Esophagus squamous epithelium (tissue), 5 donors: ENCODE results near the gene SEMA5B. TPM values are rescaled to one million over a fixed set of nuclear protein-coding genes. Genes with fewer than 3 reads are reported as not detected.

Experiments used
- DNase-seq: peaks from one replicate; lab custom pipeline; 2025; lab: John Stamatoyannopoulos, UW
- H3K27ac ChIP-seq, 4 donors: fragments of 200-600 bp; sonication (generic); one replicate each; pipeline ENCODE4 v1.5.1; 2016 to 2019; ENCODE audit warnings: mild to moderate bottlenecking in 1 of 4
- H3K27me3 ChIP-seq, 4 donors: fragments of 200-600 bp; sonication (generic); 1 replicate in 3 of 4; 2 replicates in 1 of 4; pipeline versions ENCODE4 v1.5.1 to v1.6.0; 2017 to 2021; ENCODE audit warnings: antibody characterized with exemption in 1 of 4
- H3K36me3 ChIP-seq, 3 donors: fragments of 200-600 bp; sonication (generic); one replicate each; pipeline ENCODE4 v1.5.1; 2016 to 2019
- H3K4me1 ChIP-seq, 3 donors: fragments of 200-600 bp; sonication (generic); one replicate each; pipeline ENCODE4 v1.5.1; 2017 to 2019
- H3K4me3 ChIP-seq, 4 donors: fragments of 200-600 bp; sonication (generic); 1 replicate in 3 of 4; 2 replicates in 1 of 4; pipeline ENCODE4 v1.5.1; 2016 to 2019; ENCODE audit warnings: mild to moderate bottlenecking in 2 of 4, moderate library complexity in 1 of 4
- H3K9me3 ChIP-seq, 3 donors: fragments of 200-600 bp; sonication (generic); one replicate each; pipeline ENCODE4 v1.5.1; 2016 to 2019
- CTCF ChIP-seq, 6 experiments: fragments of 450-650 bp in 4 of 6; fragments of 200-600 bp in 2 of 6; sonication (generic) in 2 of 6; IDR thresholded peaks; one replicate each; pipeline ENCODE4 v1.5.1; 2016 to 2019; ENCODE audit warnings: antibody characterized with exemption in 6 of 6, mild to moderate bottlenecking in 4 of 6, moderate library complexity in 4 of 6
- POLR2A ChIP-seq, 4 donors: fragments of 450-650 bp; IDR thresholded peaks; one replicate each; pipeline ENCODE4 v1.6.1; 2017; ENCODE audit warnings: antibody characterized with exemption in 4 of 4, mild to moderate bottlenecking in 4 of 4, moderate library complexity in 3 of 4
- WGBS, 2 donors: methylation state at CpG; one replicate each; pipeline ENCODE4 v1.1.5; 2018; 5-methylcytosine and 5-hydroxymethylcytosine counted together
- intact Hi-C: fragments of 100-400 bp; cut with DNase I; formaldehyde crosslinking; loops from one replicate; pipeline ENCODE4 v1.15.0; 2022
- total RNA-seq, 4 donors: library from RNA; depleted of rRNA; stranded (reverse); fragments of >200 nt; gene quantifications; one replicate each; pipeline ENCODE4 v1.1.0, GENCODE V29; 2016
- donor health status: DM: yes; HTN: yes; CAD: no.

Gene SEMA5B
- total RNA-seq, 4 donors from 2014 or later = 0.13 to 0.21 (median 0.19) TPM; not detected in 1

DNA sequence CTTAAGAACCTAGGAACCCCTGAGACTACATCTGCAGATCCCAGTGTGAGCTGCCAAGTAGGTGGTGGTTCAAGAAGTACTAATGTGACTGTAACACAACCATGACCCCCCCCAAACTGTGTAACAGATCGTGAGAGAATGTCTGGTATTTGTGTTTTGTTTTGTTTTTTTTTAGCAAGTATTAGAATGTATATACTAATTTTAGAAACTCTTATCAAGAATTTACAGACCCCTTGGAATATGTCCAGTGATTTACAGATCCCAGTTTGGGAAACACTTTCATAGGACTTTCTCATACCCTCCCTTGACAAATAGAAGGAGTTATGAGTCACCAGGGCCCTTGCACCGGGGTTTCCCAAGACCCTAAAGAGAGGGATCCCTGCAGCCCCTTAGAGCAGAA is 79.8 kb downstream of the SEMA5B start:
- no peak for DNase-seq
- TF ChIP-seq POLR2A (IDR thresholded peaks at IDR 0.05) (no peak), CTCF (IDR thresholded peaks at IDR 0.05) (no peak)
- Histone ChIP-seq H3K9me3 (no peaks in the 10 kb centered on the region), H3K4me3 (no peak overlapping the region), H3K27me3 (peaks cover 0 to 13% (median 0%) of the 10 kb centered on the region in 4 donors), H3K36me3 (no peaks in the 10 kb centered on the region), H3K4me1 (peaks cover 0 to 21% (median 0%) of the 10 kb centered on the region in 3 donors), H3K27ac (no peak overlapping the region)
- 29 to 88% methylated on average over 1 to 2 of the region's 2 CpGs for WGBS, 2 donors
- intact Hi-C loops = loop anchor here (10.0 kb wide), 1 partner anchor 77 kb away; the partner anchor contains the start of gene SEMA5B

DNA sequence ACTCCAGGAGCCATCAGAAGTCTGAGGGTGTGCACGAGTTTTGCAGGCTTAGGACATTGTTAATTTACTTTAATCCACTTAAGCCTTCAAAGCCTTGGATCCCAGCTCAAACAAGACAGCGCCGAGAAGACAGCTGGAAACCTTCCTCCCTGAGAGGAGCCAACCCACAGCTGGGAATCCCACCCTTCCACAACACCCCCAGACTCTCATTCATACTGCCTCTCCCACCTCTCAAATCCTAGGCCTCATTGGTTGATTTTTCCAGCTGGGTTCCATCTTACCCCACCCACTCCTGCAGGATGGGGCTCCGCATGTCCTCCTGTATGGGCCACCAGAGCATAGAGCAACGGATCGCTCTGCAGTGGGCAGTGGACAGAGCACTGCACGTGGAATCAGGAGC is 80.4 kb downstream of the SEMA5B start:
- Histone ChIP-seq H3K4me1 (peaks cover 0 to 25% (median 0%) of the 10 kb centered on the region in 3 donors), H3K27ac (no peak overlapping the region), H3K4me3 (no peak overlapping the region), H3K36me3 (no peaks in the 10 kb centered on the region), H3K9me3 (no peaks in the 10 kb centered on the region), H3K27me3 (peaks cover 0 to 13% (median 0%) of the 10 kb centered on the region in 4 donors)
- no peak for DNase-seq
- no peak for TF ChIP-seq CTCF (IDR thresholded peaks at IDR 0.05)
- TF ChIP-seq POLR2A (IDR thresholded peaks at IDR 0.05) = no peak
- intact Hi-C loops = loop anchor here (10.0 kb wide), 1 partner anchor 78 kb away; the partner anchor contains the start of gene SEMA5B
- 39 to 62% methylated on average over 2 to 3 of the region's 7 CpGs for WGBS, 2 donors

DNA sequence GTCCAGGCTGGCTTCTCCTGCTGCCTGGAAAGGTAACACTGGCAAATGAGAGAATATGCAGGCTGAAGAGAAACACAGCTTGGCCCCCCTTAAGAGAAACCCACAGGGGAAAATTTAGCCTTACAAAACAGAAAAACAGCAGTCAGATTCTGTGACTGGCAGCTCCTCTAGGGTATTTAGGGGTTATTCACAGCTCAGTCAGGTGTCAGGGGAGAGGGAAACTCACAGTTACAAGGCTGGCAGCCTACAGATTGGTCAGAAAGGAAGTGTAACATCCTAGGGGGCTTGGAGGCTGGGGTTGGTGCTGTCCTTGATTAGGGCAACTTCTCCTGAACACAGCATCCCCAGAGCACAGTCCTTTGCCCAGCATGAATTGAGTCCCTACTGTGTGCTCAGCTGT is 81.4 kb downstream of the SEMA5B start:
- DNase-seq = no peak
- H3K36me3 ChIP-seq = no peaks in the 10 kb centered on the region
- intact Hi-C loops = loop anchor here (10.0 kb wide), 1 partner anchor 79 kb away; the partner anchor contains the start of gene SEMA5B
- H3K27me3 ChIP-seq = peaks cover 0 to 13% (median 0%) of the 10 kb centered on the region in 4 donors
- no peak overlapping the region for H3K27ac ChIP-seq
- H3K4me3 ChIP-seq = no peak overlapping the region
- H3K4me1 ChIP-seq = peaks cover 0 to 28% (median 0%) of the 10 kb centered on the region in 3 donors
- TF ChIP-seq POLR2A (IDR thresholded peaks at IDR 0.05) = no peak
- H3K9me3 ChIP-seq = no peaks in the 10 kb centered on the region

DNA sequence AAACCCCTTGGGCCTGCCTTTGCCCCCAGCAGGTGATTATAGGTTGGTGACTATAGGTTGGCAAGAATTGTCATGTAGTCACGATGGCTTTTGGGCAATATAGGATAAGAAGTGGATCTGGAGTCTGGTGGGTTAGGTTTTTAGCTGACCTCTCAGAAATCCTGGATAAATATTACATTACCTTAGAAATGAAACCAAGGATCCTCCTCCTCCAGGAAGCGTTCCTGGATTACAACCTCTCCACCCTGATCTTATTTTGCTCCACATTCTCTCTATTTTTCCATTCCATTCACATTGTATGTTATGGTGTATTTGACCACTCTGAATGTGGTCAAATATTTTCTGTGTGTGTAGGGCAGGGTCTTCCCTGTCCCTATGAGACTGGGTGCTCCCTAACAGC is 82.3 kb downstream of the SEMA5B start:
- Histone ChIP-seq H3K27me3 (peaks cover 0 to 16% (median 0%) of the 10 kb centered on the region in 4 donors), H3K27ac (no peak overlapping the region), H3K4me3 (no peak overlapping the region), H3K36me3 (no peaks in the 10 kb centered on the region), H3K4me1 (peaks cover 0 to 37% (median 0%) of the 10 kb centered on the region in 3 donors), H3K9me3 (no peaks in the 10 kb centered on the region)
- WGBS, 2 donors = 70 to 88% methylated on average over 2 of the region's 2 CpGs
- TF ChIP-seq CTCF (IDR thresholded peaks at IDR 0.05) (no peak), POLR2A (IDR thresholded peaks at IDR 0.05) (no peak)
- intact Hi-C loops = loop anchor here (10.0 kb wide), 1 partner anchor 80 kb away; the partner anchor contains the start of gene SEMA5B
- no peak for DNase-seq

GRCh38 chr3:122944671-122945161 is 82.8 kb downstream of the SEMA5B start:
- WGBS, 2 donors = 69 to 77% methylated on average over 3 to 6 of the region's 7 CpGs
- Histone ChIP-seq H3K27me3 (peaks cover 0 to 16% (median 0%) of the 10 kb centered on the region in 4 donors), H3K4me3 (no peak overlapping the region), H3K27ac (no peak overlapping the region), H3K36me3 (no peaks in the 10 kb centered on the region), H3K4me1 (peaks cover 0 to 39% (median 0%) of the 10 kb centered on the region in 3 donors), H3K9me3 (no peaks in the 10 kb centered on the region)
- DNase-seq = no peak
- intact Hi-C loops = loop anchor here (10.0 kb wide), 1 partner anchor 80 kb away; the partner anchor contains the start of gene SEMA5B
- TF ChIP-seq POLR2A (IDR thresholded peaks at IDR 0.05) (no peak), CTCF (IDR thresholded peaks at IDR 0.05) (no peak)
